Inferior parietal cortex (tissue), 1 donor: ENCODE results near the gene HOXA11.

Experiments used
- DNase-seq: peaks from one replicate; pipeline ENCODE4 v3.0.0-alpha.2; 2016; ENCODE audit errors: extremely low spot score

HOXA11 gene

DNA sequence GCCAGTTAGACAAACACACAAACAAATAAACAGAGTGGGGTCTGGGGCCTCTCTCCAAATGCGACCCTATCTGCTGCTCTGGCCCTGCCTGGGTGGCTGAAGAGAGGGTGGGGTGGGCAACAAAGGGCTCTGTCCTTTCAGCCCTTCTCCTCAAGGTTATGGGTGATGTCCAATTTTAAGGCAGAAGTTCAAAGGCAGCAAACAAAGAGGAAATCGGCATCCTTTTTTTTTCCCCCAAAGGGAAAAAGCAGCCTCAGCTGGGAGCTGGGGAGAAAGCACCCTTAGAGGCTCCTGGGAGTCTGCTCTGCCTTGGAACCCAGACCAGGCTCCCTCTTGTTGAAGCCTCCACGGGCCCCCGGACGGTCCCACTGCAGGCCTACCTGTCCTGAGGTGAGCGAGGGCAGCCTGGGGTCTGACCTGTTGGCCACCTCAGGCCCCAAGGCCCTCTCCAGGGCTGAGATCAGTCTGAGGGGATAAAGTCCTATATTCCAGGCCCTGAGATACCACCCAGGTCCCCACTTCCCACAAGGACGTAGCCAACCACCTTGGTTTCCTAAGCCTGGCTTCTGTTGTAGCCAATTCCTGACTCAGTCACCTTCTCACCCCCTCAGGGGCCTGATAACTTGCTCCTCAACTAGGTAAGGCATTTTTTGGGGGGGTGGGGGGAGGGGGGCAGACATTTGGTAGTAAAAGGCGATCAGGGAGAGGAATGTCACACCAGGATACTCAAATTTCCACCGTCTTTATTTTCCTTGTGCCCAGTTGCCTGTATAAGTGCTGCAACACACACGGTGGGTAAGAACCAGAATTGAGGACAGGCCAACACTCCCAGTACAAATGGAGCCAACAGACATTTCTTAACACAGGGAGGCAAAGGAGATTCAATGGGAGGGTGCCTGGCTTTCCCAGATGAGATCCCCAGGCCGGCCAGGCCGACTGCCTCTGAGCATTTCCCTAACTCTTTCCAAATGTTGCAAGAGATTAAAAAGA is 4.3 kb downstream of the HOXA11 start:
- no peak for DNase-seq

GRCh38 chr7:27179503-27180430 is 5.3 kb downstream of the HOXA11 start:
- peak; percentile 19 for DNase-seq

- DNase-seq: no peak
These were observed 6.0 kb downstream of the HOXA11 start for GRCh38 chr7:27179030-27179429.

DNA sequence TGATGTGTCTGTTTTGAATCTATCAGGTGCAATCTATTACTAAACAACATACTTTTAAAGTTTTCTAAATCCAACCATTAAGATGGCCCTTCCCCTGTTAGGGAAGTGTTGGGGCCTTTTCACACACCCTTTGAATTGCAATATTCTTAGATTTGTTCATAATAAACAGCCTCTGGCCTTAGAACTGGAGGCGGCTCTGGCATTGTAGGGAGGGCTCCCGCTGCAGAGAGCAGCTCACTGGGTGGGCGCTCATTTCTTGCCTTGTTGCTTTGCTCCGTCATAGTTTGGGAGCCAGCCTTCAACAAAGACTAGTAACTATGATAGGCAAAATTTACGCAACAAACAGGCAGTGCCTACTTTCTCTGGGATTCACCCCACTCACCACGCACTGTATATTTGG is 6.7 kb downstream of the HOXA11 start:
- DNase-seq: no peak

DNA sequence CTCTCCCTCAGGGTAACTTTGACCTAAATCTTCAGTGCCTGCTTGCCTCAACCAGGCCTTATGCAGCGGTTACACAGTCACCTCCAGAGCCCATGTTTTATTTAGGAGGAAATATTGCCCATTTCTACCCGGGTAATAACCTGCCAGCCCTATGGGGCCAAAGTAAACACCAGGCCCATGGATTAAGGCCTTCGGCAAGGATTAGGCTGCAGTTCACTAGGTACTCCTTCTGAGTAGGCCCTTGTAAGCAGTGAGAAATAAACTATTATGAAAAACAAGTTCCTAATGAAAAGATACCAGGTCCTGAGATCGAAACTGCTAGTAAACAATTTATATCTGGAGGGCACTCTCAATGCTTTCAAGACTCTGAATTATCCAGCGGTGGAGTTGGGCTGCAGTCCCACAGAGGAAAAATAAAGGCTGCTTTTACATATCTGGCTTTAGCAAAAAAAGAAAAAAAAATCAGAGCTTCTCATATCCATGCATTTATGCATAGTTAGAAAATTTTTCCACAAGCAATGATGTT is 7.2 kb downstream of the HOXA11 start:
- no peak for DNase-seq

DNA sequence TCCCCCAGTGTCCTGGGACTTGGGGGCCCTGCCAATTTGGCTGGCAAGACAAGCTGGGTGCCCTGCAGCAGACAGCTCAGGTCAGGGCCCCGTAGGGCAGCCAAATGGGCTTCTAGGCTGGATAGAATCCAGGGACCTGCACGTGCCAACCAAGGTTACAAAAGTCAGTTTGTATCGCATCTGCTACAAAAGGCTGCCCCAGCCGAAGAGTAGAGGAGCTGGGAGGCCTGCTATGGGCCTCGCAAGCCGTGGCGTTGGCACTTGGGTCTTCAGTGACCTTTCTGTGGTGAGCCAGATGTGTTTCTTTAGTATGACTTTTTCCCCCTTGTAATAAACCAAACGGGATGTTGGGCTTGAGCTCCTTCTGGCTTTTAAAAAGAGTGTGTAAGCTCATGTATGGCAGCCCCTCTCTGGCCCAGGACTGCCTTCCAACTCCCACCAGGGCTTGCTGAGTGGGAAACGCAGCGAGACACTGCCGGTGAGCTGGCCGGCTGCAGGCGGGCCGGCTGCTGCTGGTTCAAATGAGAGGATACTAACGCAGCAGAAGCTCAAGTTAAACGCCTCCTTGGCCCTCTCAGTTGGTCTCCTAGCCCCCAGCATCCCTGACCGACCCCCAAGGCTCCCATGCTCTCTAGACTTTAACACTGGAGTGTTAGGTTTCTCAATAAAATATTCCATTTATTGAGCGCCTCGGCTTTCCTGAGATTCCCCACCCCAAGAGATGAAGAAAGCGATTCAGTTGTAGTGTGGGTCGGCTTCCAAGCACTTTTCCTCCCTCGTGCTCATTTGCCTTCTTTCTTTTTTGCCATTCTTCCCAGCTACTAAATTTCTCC is 7.9 kb downstream of the HOXA11 start:
- no peak for DNase-seq

DNA sequence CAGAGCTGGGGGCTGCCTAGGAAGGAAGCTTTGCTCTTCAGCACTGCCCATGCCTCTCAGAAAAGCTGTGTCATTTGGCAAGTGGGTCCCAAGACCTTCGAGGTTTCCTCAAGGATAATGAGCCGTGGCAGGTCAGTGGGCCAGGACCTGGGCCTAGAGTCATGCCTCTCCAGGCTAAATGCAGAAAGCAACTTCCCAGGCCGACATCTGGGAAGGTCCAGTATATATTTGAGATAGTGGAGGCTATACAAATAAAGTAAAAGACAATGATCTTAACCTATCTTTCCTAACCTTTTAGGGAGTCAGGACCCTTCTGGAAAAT is 8.5 kb downstream of the HOXA11 start:
- DNase-seq: no peak

DNA sequence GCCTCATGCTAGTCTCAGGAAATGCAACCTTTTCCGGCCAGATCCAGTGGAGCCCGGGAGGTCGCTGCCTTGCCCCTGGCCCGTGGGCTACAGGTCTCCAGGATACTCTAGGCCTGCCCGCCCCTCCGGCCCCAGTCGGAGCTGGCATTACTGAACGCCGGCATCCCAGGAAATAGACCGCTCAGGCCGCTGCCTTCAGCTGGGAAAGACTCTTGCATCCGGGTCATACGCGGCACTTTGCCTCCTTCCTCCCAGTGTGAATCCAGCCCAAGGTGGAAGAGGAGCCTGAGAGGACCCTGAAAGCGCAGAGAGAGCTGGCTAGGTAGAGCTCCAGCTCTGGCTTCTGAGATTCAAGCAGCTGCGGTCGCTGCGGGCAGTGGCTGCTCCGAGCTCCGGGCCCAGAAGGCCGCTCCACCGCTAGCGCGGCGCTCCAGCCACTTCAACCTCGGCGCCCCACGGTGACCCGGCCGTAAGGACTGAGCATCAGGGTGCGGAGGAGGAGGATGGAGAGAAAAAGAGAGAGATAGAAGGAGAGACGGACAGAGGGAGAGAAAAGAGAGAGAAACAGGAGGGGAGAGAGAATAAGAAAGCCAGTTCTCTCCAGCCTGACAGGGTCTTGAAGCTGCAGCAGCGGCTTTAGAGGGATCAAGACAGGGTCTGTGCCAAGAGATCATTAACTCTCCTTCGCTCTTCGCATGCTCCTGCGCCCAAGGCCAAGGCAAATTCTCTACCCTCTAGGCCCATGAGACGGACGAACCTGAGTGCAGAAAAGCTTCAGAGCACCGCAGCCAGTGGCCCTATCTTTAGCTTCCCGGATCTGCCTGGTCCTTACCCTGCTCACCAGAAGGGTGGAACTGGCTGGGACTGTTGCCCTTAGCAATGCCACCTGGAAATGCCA is 9.2 kb downstream of the HOXA11 start:
- DNase-seq: no peak

DNA sequence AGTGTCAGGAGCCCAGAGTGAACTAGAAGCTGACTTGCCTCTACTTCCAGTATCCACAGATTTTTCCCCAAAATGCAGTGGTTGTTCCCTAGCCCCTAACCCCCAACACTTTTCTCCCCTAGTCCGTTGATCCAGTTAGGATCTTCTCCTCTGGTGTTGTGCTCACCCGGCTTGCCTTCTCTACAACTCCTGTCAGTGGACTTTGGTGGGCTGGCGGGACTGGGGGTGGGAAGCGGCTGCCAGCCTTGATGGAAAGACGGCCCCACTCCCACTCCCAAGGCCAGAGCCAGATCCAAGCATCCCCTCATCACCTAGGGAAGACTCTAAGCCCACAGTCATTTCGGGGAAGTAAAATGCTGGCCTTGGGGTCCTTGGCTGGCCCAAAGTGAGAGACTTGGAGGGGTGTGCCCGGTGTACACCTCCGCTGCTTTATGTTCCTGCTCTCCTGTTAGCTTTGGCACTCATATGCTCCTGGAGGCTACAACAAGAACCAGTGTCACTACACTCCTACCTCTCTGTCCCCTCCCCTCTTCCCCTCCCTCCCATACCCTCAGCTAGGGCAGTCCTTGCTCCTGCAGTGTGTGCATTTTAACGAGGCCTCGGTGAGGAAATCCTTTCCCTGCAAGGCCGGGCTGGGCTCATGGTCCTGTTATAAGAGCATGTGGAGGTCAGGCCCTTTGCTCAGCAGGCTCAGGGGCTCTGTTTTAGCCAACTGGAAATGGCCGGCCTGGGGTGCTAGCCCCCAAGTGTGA is 10.0 kb downstream of the HOXA11 start:
- no peak for DNase-seq

- DNase-seq: no peak
These were observed 10.8 kb downstream of the HOXA11 start, which contains the start of gene HOXA10 for GRCh38 chr7:27173956-27174873. Gene HOXA10, minus strand, starts transcription at chr7:27174320. Its CDS starts 14 bp downstream, at chr7:27174306.

- DNase-seq: no peak
These were observed 11.5 kb downstream of the HOXA11 start for GRCh38 chr7:27173511-27173955.

- DNase-seq: no peak
These were observed 12.1 kb downstream of the HOXA11 start for GRCh38 chr7:27172823-27173510.

GRCh38 chr7:27172315-27172774 is 12.7 kb downstream of the HOXA11 start:
- no peak for DNase-seq

DNA sequence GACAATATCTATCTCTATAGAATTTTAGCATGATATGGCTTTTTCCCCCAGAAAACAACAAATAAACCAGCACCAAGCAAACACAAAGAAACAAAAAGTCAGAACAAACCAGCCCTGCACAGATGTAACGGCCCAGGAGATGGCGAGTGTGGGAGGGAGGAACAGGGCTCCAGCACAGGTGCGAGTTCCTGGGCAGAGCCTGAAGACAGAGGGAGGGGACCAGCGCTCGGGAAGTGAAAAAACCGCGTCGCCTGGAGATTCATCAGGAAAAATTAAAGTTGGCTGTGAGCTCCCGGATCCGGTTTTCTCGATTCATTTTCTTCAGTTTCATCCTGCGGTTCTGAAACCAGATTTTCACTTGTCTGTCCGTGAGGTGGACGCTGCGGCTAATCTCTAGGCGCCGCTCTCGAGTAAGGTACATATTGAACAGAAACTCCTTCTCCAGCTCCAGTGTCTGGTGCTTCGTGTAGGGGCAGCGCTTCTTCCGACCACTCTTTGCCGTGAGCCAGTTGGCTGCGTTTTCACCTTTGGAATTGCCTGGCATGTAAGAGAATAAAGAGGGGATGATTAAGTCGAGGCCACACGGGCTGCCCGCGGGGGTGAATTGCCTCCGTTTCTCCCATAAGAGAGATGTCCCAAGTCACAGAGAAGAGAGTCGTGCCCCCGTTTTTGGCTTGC is 13.3 kb downstream of the HOXA11 start:
- DNase-seq: no peak

DNA sequence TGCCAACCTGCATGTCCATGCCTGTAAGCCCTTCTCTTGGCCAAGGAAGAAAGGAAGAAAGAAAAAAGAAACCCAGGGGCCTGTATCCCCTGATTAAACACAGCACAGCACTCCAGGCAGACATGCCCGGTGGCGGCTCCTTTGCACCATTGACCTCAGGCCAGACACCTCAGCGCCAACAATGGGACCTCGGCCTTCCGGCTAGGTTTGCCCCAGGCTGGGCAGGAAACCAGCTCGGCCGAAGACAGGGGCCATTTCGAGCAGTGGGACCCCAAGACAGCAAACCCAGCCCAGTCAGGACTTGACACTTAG is 13.8 kb downstream of the HOXA11 start:
- DNase-seq: no peak

GRCh38 chr7:27170426-27171324 is 14.4 kb downstream of the HOXA11 start:
- no peak for DNase-seq
